ENCODE results near the gene HSD17B12.

HSD17B12 gene

GRCh38 chr11:43903969-43904368, 223.4 kb downstream of the HSD17B12 start (continued):
- TF ChIP-seq POU6F1 (CRISPR knock-in tag; IDR thresholded peaks at IDR 0.05; ENCODE audit: borderline replicate concordance, low read depth) (no peak), ZNF8 (CRISPR knock-in tag; IDR thresholded peaks at IDR 0.05) (no peak), PPARA (CRISPR knock-in tag; IDR thresholded peaks at IDR 0.05; ENCODE audit: borderline replicate concordance) (peak; percentile 76; the same call in 1 of the 2 replicates), CSRNP3 (CRISPR knock-in tag; IDR thresholded peaks at IDR 0.05) (peak; percentile 85), OSR1 (CRISPR knock-in tag; IDR thresholded peaks at IDR 0.05) (no peak)

GRCh38 chr11:43904742-43905535, 224.4 kb downstream of the HSD17B12 start:
- TF ChIP-seq OSR1 (CRISPR knock-in tag; IDR thresholded peaks at IDR 0.05), result no peak
- no peak for TF ChIP-seq PPARA (CRISPR knock-in tag; IDR thresholded peaks at IDR 0.05; ENCODE audit: borderline replicate concordance)
- TF ChIP-seq ZFP3 (CRISPR knock-in tag; IDR thresholded peaks at IDR 0.05), result peak; percentile 57; the same call in 1 of the 2 replicates
- no peak for TF ChIP-seq SNAI2 (CRISPR knock-in tag; IDR thresholded peaks at IDR 0.05)
- no peak for TF ChIP-seq RARB (CRISPR knock-in tag; IDR thresholded peaks at IDR 0.05)
- no peak for TF ChIP-seq TSHZ2 (CRISPR knock-in tag; IDR thresholded peaks at IDR 0.05)
- no peak for TF ChIP-seq CSDC2 (CRISPR knock-in tag; IDR thresholded peaks at IDR 0.05)
- peak; percentile 42; the same call in 1 of the 3 replicates for ATAC-seq

- TF ChIP-seq ZFP30 (CRISPR knock-in tag; IDR thresholded peaks at IDR 0.05) (no peak), ISL1 (CRISPR knock-in tag; IDR thresholded peaks at IDR 0.05) (peak; percentile 60; the same call in 1 of the 2 replicates), ZFP3 (CRISPR knock-in tag; IDR thresholded peaks at IDR 0.05) (peak; percentile 65; the same call in 1 of the 2 replicates), TSHZ2 (CRISPR knock-in tag; IDR thresholded peaks at IDR 0.05) (peak; percentile 88), POU6F1 (CRISPR knock-in tag; IDR thresholded peaks at IDR 0.05; ENCODE audit: borderline replicate concordance, low read depth) (no peak), TCF4 (CRISPR knock-in tag; IDR thresholded peaks at IDR 0.05; ENCODE audit: borderline replicate concordance) (peak; percentile 83; the same call in 1 of the 2 replicates), ZNF8 (CRISPR knock-in tag; IDR thresholded peaks at IDR 0.05) (0 out of 2 replicates have a peak, but pooled peaks have one; percentile 24)
- ATAC-seq, result peak; percentile 55; the same call in 1 of the 3 replicates
Measured at GRCh38 chr11:43905813-43906241, 225.3 kb downstream of the HSD17B12 start.
